Left ventricle myocardium inferior (tissue), 1 donor: ENCODE measurements around the gene MOK. TPM values are rescaled to one million over a fixed set of nuclear protein-coding genes. Genes with fewer than 3 reads are reported as not detected.

ENCODE experiments used
- DNase-seq: peaks from one replicate; pipeline ENCODE4 v3.0.0-alpha.2; 2020
- H3K27ac ChIP-seq: fragments of 200-600 bp; replicated peaks from 2 replicates; pipeline ENCODE4 v1.8.0; 2021
- H3K27me3 ChIP-seq: fragments of 200-600 bp; 2 replicates; pipeline ENCODE4 v1.8.0; 2021; ENCODE audit warnings: low read depth
- H3K36me3 ChIP-seq: fragments of 200-600 bp; 2 replicates; pipeline ENCODE4 v1.8.0; 2021
- H3K4me1 ChIP-seq: fragments of 200-600 bp; 2 replicates; pipeline ENCODE4 v1.8.0; 2021
- H3K4me3 ChIP-seq: fragments of 200-600 bp; 2 replicates; pipeline ENCODE4 v1.8.0; 2021; ENCODE audit warnings: mild to moderate bottlenecking, moderate library complexity
- H3K9me3 ChIP-seq: fragments of 200-600 bp; replicated peaks from 2 replicates; pipeline ENCODE4 v1.8.0; 2021
- CTCF ChIP-seq: fragments of 200-600 bp; IDR thresholded peaks from 2 replicates; pipeline ENCODE4 v1.8.0; 2021; ENCODE audit warnings: antibody characterized with exemption, mild to moderate bottlenecking, borderline replicate concordance
- intact Hi-C: fragments of 100-400 bp; cut with micrococcal nuclease; formaldehyde crosslinking; loops from one replicate; pipeline ENCODE4 v1.11.0; 2022
- total RNA-seq: library from RNA; stranded (reverse); fragmentation: NEBNext Ultra II Directional; extraction: Animal tissue kit (Norgen Biotek cat#: 25700); gene quantifications from one replicate; pipeline ENCODE4 v1.2.1, GENCODE V29; 2021
- donor health status: DM: no; HTN: yes; CAD: no; lungs with severe emphysema.

MOK gene
- total RNA-seq, 1 donor from 2014 or later = 12.2 TPM

DNA sequence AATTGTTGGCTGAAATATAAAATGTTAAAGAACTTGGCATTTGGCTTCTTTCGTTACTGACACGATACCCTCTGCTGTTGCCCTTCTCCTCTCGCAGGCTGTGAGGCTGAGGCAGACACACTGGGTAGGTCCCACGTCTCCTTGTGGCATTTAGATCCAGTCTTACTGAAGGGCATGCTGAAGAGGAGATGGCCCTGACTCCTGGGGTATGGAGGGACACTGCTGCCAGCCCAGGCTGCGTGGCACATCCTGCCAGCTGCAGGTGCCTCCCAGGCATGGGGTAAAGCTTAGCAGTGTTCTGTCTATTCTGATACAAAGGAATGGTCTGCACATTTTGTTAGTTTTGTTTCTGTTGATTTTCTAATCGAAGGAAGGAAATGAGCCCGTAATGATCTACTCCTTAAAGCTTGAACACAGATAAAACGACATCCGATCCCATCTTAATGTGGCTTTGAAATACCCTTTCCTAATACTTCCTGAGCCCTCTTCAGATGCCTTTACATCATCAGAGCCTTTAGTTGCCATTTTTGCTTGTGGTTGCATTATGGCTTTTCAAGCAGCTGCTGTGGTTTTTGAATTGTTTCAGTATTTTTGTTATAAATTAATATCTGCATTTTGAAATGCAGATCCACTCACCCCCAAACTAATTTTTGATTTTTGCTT is 104.1 kb downstream of the MOK start:
- Histone ChIP-seq H3K27ac (no peak overlapping the region), H3K9me3 (no peaks in the 10 kb centered on the region), H3K36me3 (peaks cover 52% of the 10 kb centered on the region), H3K4me3 (no peak overlapping the region), H3K27me3 (no peaks in the 10 kb centered on the region), H3K4me1 (peaks cover 42% of the 10 kb centered on the region)
- DNase-seq = no peak
- intact Hi-C loops = no loop called here
- no peak for TF ChIP-seq CTCF

DNA sequence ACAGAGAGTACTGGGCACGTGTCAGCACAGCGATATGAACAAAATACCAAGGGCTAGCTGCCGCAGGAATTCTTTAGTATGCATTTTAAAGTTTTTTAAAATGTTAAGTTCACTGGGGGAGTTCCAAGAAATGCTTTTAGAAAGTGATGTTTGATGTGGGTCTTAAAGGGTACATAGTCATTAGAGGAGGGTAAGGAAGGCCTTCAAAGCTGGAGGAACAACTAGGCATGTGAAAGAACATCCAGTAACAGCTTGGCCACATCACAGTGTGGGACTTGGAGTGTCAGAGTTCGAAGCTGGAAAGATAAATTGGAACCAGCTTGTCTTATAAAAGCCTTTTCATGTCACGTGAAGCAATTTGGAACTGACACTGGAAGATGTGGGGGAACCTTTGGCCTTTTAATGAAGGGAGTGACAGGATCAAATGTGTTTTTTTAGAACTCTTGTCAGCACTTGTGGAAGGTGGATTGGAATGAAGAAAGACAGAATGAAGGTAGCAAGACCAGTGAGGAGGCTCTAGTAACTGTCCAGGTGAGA is 107.6 kb downstream of the MOK start:
- Histone ChIP-seq H3K9me3 (no peaks in the 10 kb centered on the region), H3K4me1 (peaks cover 49% of the 10 kb centered on the region), H3K4me3 (no peak overlapping the region), H3K27ac (no peak overlapping the region), H3K27me3 (no peaks in the 10 kb centered on the region), H3K36me3 (peaks cover 35% of the 10 kb centered on the region)
- intact Hi-C loops = no loop called here
- DNase-seq = no peak
- no peak for TF ChIP-seq CTCF

- H3K4me1 ChIP-seq = peaks cover 49% of the 10 kb centered on the region
- intact Hi-C loops = no loop called here
Measured at GRCh38 chr14:102196902-102197230, 108.1 kb downstream of the MOK start.

DNA sequence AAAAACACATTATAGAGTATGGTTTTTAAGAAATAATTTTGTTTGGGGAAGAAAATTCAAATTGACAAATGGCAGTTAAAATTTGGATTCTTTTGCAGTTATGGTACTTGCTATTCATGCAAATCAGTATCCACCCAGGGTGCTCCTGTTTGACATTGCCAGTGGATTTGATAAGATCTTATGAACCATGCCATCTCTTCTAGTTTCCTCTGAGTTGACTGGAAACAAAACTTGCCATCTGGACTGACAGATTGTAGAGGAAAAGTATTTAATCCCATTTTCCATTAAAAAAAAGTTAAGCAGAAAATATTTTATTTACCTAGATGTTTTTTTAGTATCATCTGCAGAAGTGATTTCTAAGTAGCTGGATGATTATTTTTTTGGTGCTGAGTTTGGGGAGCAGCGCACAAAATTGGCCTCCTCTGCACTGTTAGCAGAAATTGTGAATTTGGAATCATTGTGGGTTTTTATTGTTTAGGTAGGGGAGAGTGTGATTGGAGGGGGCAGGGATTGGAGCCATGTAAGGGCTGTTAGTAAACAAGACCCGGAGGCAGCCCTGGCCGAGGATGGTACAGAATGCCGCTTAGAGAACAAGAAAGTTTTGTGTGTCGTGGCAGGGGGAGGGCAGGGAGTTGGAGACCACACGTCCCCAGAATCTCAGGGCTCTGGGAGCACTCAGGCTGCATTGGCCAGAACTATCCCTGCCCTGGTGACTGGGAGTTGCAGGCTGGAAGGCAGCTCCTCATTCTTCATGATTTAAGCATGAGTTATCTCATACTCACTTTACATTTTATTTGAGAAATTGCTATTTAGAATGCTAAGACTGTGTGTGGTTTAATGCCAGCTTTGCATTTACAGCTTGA is 108.7 kb downstream of the MOK start:
- Histone ChIP-seq H3K27ac (no peak overlapping the region), H3K4me1 (peaks cover 52% of the 10 kb centered on the region), H3K4me3 (no peak overlapping the region), H3K36me3 (peaks cover 35% of the 10 kb centered on the region), H3K9me3 (no peaks in the 10 kb centered on the region), H3K27me3 (no peaks in the 10 kb centered on the region)
- TF ChIP-seq CTCF = no peak
- DNase-seq = no peak
- intact Hi-C loops = no loop called here

More at GRCh38 chr14:102196902-102197230, 108.1 kb downstream of the MOK start:
- TF ChIP-seq CTCF = no peak
- H3K27me3 ChIP-seq = no peaks in the 10 kb centered on the region
- no peak overlapping the region for H3K4me3 ChIP-seq
- H3K9me3 ChIP-seq = no peaks in the 10 kb centered on the region
- peaks cover 35% of the 10 kb centered on the region for H3K36me3 ChIP-seq
- H3K27ac ChIP-seq = no peak overlapping the region
- no peak for DNase-seq

- intact Hi-C loops = no loop called here
- H3K9me3 ChIP-seq = no peaks in the 10 kb centered on the region
- peaks cover 55% of the 10 kb centered on the region for H3K4me1 ChIP-seq
- no peak overlapping the region for H3K27ac ChIP-seq
- H3K36me3 ChIP-seq = peaks cover 31% of the 10 kb centered on the region
- DNase-seq = no peak
- TF ChIP-seq CTCF = no peak
- H3K27me3 ChIP-seq = no peaks in the 10 kb centered on the region
- H3K4me3 ChIP-seq = no peak overlapping the region
Measured at GRCh38 chr14:102195446-102195845, 109.5 kb downstream of the MOK start.
